GM12891 (cell line): ENCODE measurements around the gene NRXN3.

Experiments
- DNase-seq: peaks from one replicate; pipeline ENCODE4 v3.0.0; 2011; ENCODE audit warnings: low spot score; ENCODE audit not compliant: insufficient read length
- FAIRE-seq: peaks from 2 replicates; lab custom pipeline; 2011; peaks lifted over from hg19 to GRCh38; lab: Jason Lieb, UNC
- PAX5 ChIP-seq: IDR thresholded peaks from 2 replicates; pipeline ENCODE4 v1.6.1; 2011; ENCODE audit warnings: low read length, moderate library complexity, mild to moderate bottlenecking; ENCODE audit not compliant: insufficient read depth, severe bottlenecking
- POLR2A ChIP-seq: IDR thresholded peaks from 2 replicates; pipeline ENCODE4 v1.6.1; 2011; ENCODE audit warnings: low read depth, low read length, control low read depth
- POLR2AphosphoS5 ChIP-seq: IDR thresholded peaks from 2 replicates; pipeline ENCODE4 v1.6.1; 2011; ENCODE audit warnings: low read depth, low read length, control low read depth
- POU2F2 ChIP-seq: IDR thresholded peaks from 2 replicates; pipeline ENCODE4 v1.6.1; 2011; ENCODE audit warnings: low read depth, mild to moderate bottlenecking, control low read depth, low read length, moderate library complexity
- SPI1 ChIP-seq: IDR thresholded peaks from 2 replicates; pipeline ENCODE4 v1.6.1; 2011; ENCODE audit warnings: low read depth, low read length, control low read depth
- TAF1 ChIP-seq: IDR thresholded peaks from 2 replicates; pipeline ENCODE4 v1.6.1; 2011; ENCODE audit warnings: low read depth, low read length, control low read depth

The NRXN3 gene

GRCh38 chr14:79134361-79134760 lies 964.2 kb downstream of the NRXN3 start:
- no peak for DNase-seq
- TF ChIP-seq TAF1 (no peak), POLR2AphosphoS5 (no peak), POU2F2 (no peak), PAX5 (no peak), POLR2A (no peak), SPI1 (no peak)
- FAIRE-seq: no peak

GRCh38 chr14:79136071-79137044 lies 966.2 kb downstream of the NRXN3 start:
- no peak for FAIRE-seq
- TF ChIP-seq TAF1: no peak
- no peak for TF ChIP-seq SPI1
- no peak for TF ChIP-seq POLR2A
- TF ChIP-seq POU2F2: no peak
- no peak for TF ChIP-seq POLR2AphosphoS5
- TF ChIP-seq PAX5: no peak
- no peak for DNase-seq

DNA sequence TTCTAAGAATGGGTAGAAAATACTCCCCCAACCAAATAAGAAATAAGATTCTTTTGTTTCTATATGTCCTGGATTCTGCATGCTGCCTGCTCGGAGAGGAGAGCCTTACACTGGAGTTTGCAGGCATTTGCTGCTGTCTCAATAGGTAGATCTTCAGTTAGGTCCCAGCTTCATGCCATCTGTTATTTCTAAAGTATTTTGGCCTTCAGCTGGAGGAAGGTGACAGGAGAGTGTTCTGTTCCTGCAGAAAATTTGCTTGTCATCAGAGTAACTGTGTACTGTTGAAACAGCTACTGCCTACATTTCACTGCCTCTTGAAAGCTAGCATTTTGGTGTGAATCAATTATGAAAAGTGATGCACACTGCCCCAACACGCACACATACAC lies 966.9 kb downstream of the NRXN3 start:
- FAIRE-seq: no peak
- DNase-seq: no peak
- no peak for TF ChIP-seq SPI1
- no peak for TF ChIP-seq TAF1
- no peak for TF ChIP-seq PAX5
- no peak for TF ChIP-seq POLR2A
- no peak for TF ChIP-seq POU2F2
- TF ChIP-seq POLR2AphosphoS5: no peak

DNA sequence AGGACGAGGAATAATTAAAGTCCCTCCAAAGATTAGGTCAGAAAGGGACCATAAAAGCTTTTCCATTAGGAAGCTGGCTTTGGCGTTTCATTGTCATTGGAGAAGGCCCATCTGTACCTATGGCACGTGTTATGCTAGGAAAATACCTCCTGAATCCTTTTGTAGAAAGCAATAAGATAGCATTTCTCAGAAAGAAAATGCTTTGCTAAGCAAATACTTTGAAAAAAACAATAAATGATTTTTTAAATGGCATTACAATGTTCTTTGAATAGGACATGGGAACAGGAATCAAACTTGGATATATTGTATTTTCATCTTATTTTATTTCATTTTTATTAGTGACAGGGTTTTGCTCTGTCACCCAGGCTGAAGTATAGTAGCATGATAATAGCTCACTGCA lies 967.7 kb downstream of the NRXN3 start:
- DNase-seq (no peak), FAIRE-seq (no peak)
- no peak for TF ChIP-seq POU2F2
- TF ChIP-seq SPI1: no peak
- no peak for TF ChIP-seq PAX5
- no peak for TF ChIP-seq POLR2AphosphoS5
- no peak for TF ChIP-seq TAF1
- TF ChIP-seq POLR2A: no peak

DNA sequence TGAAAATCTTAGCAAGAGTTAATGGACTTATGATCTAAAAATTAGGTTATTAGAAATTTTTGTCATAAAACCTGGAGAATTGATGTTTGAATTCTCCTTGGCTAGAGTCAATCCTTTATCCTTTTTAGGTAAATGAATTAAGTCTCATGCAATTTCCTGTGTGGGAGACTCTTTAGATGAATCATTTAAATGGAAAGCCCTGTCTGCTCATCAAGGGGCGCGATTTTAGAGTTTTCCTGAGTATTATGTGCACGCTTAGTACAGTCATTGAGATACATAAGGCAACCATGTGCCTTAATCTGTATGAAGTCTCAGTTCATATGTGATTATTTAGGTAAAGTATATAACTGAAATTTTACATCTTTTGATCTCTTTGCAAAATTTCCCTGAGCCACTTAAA lies 974.7 kb downstream of the NRXN3 start:
- TF ChIP-seq SPI1 (no peak), POU2F2 (no peak), POLR2AphosphoS5 (no peak), POLR2A (no peak)
- FAIRE-seq: no peak
- no peak for DNase-seq

- DNase-seq (no peak), FAIRE-seq (no peak)
- TF ChIP-seq POLR2A (no peak), POLR2AphosphoS5 (no peak), TAF1 (no peak), SPI1 (no peak), PAX5 (no peak), POU2F2 (no peak)
Observed at GRCh38 chr14:79150226-79150625, 980.1 kb downstream of the NRXN3 start.

DNA sequence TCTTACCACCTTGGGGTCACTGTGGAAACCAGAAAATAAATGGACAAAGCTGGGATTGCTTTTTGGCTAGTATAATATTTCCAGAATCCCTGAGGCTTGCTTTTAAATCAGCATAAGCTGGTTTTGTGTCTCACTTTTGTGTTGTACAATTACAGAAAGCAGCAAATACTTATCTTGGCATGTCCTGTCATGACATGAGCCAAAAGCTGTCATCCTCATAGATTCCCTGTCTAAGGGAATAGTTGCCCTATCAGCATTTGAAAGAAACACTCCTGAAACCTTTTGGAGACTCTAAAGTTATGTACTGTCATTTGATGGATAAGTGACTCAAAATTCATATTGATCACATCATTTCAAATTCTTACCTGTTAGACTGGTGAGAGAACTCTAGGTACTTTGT lies 987.2 kb downstream of the NRXN3 start:
- DNase-seq: no peak
- no peak for FAIRE-seq

DNA sequence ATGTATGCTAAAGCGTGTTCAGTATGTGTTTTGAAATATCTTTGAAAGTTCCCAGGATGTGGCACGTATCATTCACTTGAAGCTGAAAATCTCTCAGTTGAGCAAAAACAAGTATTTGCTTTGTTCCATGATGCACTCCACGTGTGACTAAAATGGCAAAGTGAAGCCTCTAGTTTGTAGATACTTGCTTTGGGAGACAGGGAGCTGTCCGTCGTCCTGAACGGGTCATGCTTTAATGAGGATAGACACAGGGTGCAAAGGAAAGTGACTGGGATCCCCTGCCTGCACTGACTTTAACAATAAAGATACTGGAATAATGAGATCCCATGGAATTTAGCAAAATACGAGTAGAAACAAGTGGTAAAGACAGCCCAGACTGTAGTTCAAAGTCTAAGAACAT lies 991.4 kb downstream of the NRXN3 start:
- no peak for DNase-seq
- TF ChIP-seq TAF1 (no peak), POLR2A (no peak), POU2F2 (no peak), POLR2AphosphoS5 (no peak), SPI1 (no peak), PAX5 (no peak)
- no peak for FAIRE-seq

More for the DNA sequence above, 987.2 kb downstream of the NRXN3 start:
- no peak for TF ChIP-seq PAX5
- TF ChIP-seq POLR2A: no peak
- TF ChIP-seq TAF1: no peak
- TF ChIP-seq POU2F2: no peak
- no peak for TF ChIP-seq POLR2AphosphoS5
- TF ChIP-seq SPI1: no peak

- no peak for FAIRE-seq
- TF ChIP-seq PAX5 (no peak), POU2F2 (no peak), SPI1 (no peak), POLR2AphosphoS5 (no peak), POLR2A (no peak), TAF1 (no peak)
Observed at GRCh38 chr14:79162833-79163232, 992.7 kb downstream of the NRXN3 start.

More at GRCh38 chr14:79162833-79163232, 992.7 kb downstream of the NRXN3 start:
- DNase-seq: no peak
